Measurements from ENCODE around the gene TTL.
A peak's percentile ranks its signal among the peaks of the same experiment; 100 is the strongest.
"Not testable (repeated sequence)": the region's sequence is repeated elsewhere in the genome, so short reads cannot be mapped to it uniquely, and the experiment has no call there.

TTL gene

DNA sequence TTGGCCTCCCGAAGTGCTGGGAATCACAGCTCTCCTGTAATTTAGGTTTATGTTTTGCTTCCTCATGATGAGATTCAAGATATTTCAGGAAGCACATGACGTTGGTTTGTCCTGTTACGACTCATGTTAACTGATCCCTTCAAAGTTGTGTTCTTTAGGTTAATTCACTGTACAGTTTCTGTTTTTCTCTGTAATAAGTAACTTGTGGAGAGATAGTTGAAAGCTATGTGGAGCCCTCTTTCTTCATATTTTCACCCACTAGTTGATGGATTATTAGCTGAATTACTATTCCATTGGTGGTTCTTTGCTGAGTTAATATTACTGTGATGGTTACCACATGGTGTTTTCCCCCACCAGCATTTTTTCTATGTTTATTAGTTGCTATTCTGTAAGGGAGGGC is 84.1 kb downstream of the TTL start:
- Mint-ChIP-seq H3K4me3 (no peak overlapping the region), H3K4me1 (no peaks in the 10 kb centered on the region), H3K9me3 (no peaks in the 10 kb centered on the region), H3K36me3 (ENCODE audit: low read depth) (peaks cover 80% of the 10 kb centered on the region), H3K27ac (peak overlapping the region; percentile 44), H3K27me3 (no peaks in the 10 kb centered on the region)
- ATAC-seq, result no peak
- no peak for DNase-seq

DNA sequence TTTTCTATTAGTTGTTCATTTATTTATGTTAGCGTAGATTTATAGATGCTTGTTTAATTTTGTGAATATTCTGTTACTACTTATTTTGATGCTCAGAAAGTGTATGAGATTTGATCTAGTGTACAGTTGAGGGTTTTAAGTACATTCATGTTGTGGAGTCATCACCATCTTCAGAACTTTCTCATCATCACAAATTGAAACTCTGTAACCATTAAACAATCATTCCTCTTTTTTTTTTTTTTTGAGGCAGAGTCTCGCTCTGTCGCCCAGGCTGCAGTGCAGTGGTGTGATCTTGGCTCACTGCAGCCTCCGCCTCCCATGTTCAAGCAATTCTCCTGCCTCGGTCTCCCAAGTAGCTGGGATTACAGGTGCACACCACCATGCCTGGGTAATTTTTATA is 84.6 kb downstream of the TTL start:
- not testable (repeated sequence) for DNase-seq, H3K4me1 Mint-ChIP-seq, H3K27ac Mint-ChIP-seq, H3K27me3 Mint-ChIP-seq, H3K9me3 Mint-ChIP-seq, ATAC-seq, H3K4me3 Mint-ChIP-seq
- H3K36me3 Mint-ChIP-seq (ENCODE audit: low read depth), result peaks cover 80% of the 10 kb centered on the region

DNA sequence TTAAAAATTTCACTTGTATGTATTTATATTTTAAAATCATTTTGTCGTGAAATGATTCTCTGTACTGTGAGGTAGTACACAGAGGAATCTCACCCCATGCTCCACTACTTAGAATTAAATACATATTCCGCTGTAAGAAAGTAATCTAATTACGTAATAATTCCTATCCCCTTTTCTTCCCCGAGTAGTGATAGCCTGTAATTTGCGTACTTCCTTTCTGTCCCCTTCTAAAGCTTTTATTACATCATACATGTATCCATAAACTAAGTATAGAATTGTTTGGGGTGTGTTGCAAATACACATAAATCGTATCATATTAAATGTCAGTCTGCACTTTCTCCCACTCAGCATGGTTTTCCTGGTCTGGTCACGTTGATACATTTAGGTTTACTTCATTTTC is 90.0 kb downstream of the TTL start:
- Mint-ChIP-seq H3K27me3 (no peaks in the 10 kb centered on the region), H3K4me3 (no peak overlapping the region), H3K27ac (no peak overlapping the region), H3K9me3 (no peaks in the 10 kb centered on the region), H3K36me3 (ENCODE audit: low read depth) (peaks cover 80% of the 10 kb centered on the region), H3K4me1 (no peaks in the 10 kb centered on the region)
- no peak for ATAC-seq
- DNase-seq, result no peak

DNA sequence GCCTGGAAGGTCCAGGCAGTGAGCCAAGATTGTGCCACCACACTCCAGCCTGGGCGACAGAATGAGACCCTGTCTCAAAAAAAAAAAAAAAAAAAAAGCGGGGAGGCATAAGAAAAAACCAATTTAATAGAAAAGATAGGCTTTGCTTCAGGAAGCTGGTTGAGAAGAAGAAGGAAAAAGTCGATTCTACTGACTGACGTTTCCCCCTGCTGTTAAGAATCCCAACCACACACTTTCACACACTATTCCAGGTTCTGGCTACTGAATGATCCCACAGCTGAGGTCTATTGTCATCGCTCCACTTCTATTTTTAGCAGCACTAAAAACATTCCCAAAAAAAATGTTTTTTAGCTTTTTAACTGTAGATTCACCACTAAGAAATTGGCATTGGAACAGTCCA is 95.8 kb downstream of the TTL start:
- peaks cover 37% of the 10 kb centered on the region for H3K36me3 Mint-ChIP-seq (ENCODE audit: low read depth)
- no peak for ATAC-seq
- no peak overlapping the region for H3K4me3 Mint-ChIP-seq
- H3K4me1 Mint-ChIP-seq, result peaks cover 11% of the 10 kb centered on the region
- H3K9me3 Mint-ChIP-seq, result no peaks in the 10 kb centered on the region
- no peak for DNase-seq
- H3K27me3 Mint-ChIP-seq, result no peaks in the 10 kb centered on the region
- H3K27ac Mint-ChIP-seq, result no peak overlapping the region

DNA sequence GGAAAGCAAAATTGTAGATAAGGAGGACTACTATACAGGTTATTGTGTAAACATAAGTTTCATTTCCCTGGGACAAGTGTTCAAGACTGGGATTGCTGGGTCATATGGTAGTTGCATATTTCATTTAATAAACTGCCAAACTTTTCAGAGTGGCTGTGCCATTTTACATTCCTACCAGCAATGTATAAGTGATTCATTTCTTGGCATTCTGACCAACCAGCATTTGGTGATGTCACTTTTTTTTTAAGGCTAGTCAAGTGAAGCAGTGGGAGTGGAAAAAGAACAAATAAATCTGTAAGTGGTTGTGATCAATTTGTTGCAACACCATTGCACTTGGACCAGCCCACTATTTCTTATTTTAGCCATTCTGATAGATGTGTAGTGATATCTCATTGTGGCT is 97.3 kb downstream of the TTL start:
- no peak overlapping the region for H3K27ac Mint-ChIP-seq
- no peak overlapping the region for H3K4me3 Mint-ChIP-seq
- no peak for DNase-seq
- peaks cover 24% of the 10 kb centered on the region for H3K4me1 Mint-ChIP-seq
- peaks cover 34% of the 10 kb centered on the region for H3K36me3 Mint-ChIP-seq (ENCODE audit: low read depth)
- no peaks in the 10 kb centered on the region for H3K27me3 Mint-ChIP-seq
- no peaks in the 10 kb centered on the region for H3K9me3 Mint-ChIP-seq
- no peak for ATAC-seq

DNA sequence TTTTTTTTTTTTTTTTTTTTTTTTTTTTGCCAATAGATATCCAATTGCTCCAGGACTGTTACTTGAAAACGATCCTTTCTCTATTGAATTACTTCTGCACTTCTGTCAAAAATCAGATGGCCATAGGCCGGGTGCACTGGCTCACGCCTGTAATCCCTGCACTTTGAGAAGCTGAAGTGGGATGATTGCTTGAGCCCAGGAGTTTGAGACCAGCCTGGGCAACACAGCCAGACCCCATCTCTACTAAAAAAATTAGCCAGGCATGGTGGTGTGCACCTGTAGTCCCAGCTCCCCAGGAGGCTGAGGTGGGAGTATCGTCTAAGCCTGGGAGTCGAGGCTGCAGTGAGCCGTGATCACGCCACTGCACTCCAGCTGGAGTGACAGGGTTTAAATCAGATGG is 98.1 kb downstream of the TTL start:
- Mint-ChIP-seq H3K27ac (no peak overlapping the region), H3K4me1 (peaks cover 29% of the 10 kb centered on the region), H3K27me3 (no peaks in the 10 kb centered on the region), H3K36me3 (ENCODE audit: low read depth) (peaks cover 29% of the 10 kb centered on the region), H3K9me3 (no peaks in the 10 kb centered on the region), H3K4me3 (no peak overlapping the region)
- DNase-seq, result no peak
- no peak for ATAC-seq

DNA sequence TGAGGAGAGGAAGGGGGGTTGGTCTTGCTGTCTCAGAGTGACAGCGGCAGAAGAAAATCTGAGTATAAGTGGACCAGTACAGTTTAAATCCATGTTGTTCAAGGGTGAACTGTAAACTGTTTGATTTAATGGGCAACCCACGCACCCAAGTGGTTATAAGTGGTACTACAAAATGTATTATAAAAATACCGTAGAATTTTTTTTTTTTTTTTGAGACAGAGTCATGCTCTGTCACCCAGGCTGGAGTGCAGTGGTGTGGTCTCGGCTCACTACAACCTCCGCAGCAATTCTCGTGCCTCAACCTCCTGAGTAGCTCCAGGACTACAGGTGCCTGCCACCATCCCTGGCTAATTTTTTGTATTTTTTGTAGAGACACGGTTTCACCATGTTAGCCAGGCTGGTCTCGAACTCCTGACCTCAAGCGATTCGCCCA is 100.4 kb downstream of the TTL start:
- DNase-seq (peak; percentile 21), ATAC-seq (peak; percentile 4)
- peak overlapping the region; percentile 51 for H3K4me3 Mint-ChIP-seq
- peaks cover 23% of the 10 kb centered on the region for H3K36me3 Mint-ChIP-seq (ENCODE audit: low read depth)
- H3K4me1 Mint-ChIP-seq, result peaks cover 45% of the 10 kb centered on the region
- no peak overlapping the region for H3K27ac Mint-ChIP-seq
- H3K27me3 Mint-ChIP-seq, result no peaks in the 10 kb centered on the region
- H3K9me3 Mint-ChIP-seq, result no peaks in the 10 kb centered on the region

DNA sequence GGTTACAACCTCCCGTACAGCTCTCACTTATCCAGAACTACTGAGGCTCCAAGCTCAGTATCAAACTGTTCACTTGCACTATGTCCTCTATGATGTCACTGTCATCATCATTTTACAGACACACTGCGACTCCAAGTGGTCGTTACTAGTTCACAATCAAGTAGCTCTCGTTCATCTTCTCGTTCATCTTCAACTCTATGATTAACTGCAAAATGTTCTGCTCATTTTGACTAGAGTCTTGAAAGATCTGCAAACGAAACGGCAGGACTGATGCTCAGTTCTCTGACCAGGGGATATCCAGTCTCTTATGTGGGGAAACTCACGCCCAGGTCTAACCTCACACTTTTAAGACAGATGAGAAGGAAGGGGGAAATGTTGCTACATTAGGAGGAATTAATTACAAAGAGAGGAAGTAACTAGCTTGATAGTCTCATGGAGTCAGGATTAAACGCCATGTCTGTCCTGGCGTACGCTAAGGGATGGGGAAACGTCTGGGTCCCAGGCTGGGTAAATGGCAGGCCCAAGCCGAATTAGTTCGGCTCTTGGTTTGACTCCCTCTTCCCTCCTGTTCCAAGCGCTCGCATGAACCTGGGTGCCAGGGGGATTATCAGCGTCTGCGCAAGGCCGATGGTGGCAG is 101.7 kb downstream of the TTL start:
- DNase-seq (no peak), ATAC-seq (no peak)
- H3K4me1 Mint-ChIP-seq, result peaks cover 45% of the 10 kb centered on the region
- no peaks in the 10 kb centered on the region for H3K27me3 Mint-ChIP-seq
- H3K36me3 Mint-ChIP-seq (ENCODE audit: low read depth), result peaks cover 22% of the 10 kb centered on the region
- H3K4me3 Mint-ChIP-seq, result peak overlapping the region; percentile 96
- H3K9me3 Mint-ChIP-seq, result no peaks in the 10 kb centered on the region
- H3K27ac Mint-ChIP-seq, result peak overlapping the region; percentile 98

DNA sequence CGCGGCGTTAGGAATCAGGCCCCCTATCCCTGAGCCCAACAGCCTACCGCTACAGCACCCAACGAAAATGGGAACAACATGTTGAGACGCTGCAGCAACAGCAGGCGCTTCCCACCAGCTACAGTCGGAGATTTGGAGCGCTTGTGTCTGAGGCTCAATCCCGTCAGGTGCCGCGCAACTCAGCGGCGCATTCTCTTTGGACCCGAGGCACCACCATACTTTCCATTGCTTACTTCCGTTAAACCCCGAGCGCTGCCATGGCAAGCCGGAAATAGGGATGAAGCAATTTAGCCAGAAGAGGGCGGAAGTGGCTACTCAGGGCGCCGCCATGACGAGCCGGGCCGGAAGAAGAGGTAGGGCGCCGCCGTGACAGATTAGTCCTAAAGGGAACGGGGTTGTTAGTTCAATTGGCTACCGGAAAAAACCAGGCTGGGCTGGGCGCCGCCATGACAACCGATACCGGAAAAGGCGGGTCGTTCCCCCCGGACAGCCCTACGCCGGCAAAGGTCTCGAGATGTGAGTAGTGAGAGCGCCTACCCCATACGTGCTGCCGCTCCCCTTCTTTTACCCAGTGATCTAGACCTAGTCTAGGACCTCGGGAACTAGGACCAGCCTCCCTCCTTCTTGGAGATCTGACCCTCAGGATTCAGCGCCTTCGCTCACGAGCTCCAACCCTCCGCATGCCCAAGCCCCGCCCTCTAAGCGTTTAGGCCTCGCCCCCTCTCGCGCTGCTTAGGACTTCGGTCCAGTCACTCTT is 102.4 kb downstream of the TTL start, which contains the start of gene CHCHD5:
Gene CHCHD5, plus strand, starts transcription at position 476 of the 757 bp plus-strand sequence. Its CDS starts 39 bp downstream, at position 515.
- H3K27me3 Mint-ChIP-seq, result no peaks in the 10 kb centered on the region
- peak within 1 kb of the TSS; percentile 96 for H3K4me3 Mint-ChIP-seq
- H3K36me3 Mint-ChIP-seq (ENCODE audit: low read depth), result peaks cover 23% of the 10 kb centered on the region
- H3K27ac Mint-ChIP-seq, result peak within 1 kb of the TSS; percentile 98
- H3K4me1 Mint-ChIP-seq, result peaks cover 42% of the 10 kb centered on the region
- H3K9me3 Mint-ChIP-seq, result no peaks in the 10 kb centered on the region
- DNase-seq (peak; percentile 91), ATAC-seq (peak; percentile 91)

DNA sequence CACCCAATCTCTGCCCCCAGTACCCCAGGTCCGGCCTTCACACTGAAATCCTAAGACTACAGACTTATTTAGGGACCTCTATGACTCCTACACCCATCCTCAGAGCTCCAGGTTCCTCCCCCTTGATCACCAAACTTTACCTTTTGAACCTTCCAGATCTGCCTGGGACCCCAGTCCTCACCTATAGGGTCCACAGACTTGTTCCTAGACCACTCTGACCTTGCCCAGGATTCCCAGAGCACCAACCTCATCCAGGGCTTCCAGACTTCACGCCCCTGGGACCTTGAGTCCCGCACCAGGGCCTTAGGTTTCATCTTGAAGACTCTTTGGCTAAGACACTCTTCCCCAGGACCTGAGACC is 102.9 kb downstream of the TTL start:
- Mint-ChIP-seq H3K4me1 (peaks cover 38% of the 10 kb centered on the region), H3K36me3 (ENCODE audit: low read depth) (peaks cover 25% of the 10 kb centered on the region), H3K27ac (peak overlapping the region; percentile 98), H3K27me3 (no peaks in the 10 kb centered on the region), H3K4me3 (peak overlapping the region; percentile 96), H3K9me3 (no peaks in the 10 kb centered on the region)
- no peak for ATAC-seq
- no peak for DNase-seq

DNA sequence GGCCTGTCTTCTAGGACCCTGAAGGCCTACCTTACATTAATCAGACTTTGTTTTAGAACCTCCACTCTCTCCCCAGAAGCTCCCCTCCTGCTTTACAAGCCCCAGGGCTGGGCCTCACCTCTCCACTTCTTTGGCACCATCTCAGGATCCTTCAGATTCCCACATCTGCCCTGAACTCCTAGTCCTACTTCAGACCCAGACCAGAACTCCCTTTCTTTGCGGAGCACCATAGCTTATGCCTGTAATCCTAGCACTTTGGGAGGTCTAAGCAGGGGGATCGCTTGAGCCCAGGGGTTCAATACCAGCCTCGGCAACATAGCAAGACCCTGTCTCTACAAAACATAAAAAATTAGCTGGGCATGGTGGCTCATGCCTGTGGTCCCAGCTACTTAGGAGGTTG is 103.4 kb downstream of the TTL start:
- no peak for ATAC-seq
- DNase-seq, result no peak
- Mint-ChIP-seq H3K27me3 (no peaks in the 10 kb centered on the region), H3K36me3 (ENCODE audit: low read depth) (peaks cover 25% of the 10 kb centered on the region), H3K27ac (peak overlapping the region; percentile 98), H3K9me3 (no peaks in the 10 kb centered on the region), H3K4me1 (peaks cover 38% of the 10 kb centered on the region), H3K4me3 (peak overlapping the region; percentile 96)

DNA sequence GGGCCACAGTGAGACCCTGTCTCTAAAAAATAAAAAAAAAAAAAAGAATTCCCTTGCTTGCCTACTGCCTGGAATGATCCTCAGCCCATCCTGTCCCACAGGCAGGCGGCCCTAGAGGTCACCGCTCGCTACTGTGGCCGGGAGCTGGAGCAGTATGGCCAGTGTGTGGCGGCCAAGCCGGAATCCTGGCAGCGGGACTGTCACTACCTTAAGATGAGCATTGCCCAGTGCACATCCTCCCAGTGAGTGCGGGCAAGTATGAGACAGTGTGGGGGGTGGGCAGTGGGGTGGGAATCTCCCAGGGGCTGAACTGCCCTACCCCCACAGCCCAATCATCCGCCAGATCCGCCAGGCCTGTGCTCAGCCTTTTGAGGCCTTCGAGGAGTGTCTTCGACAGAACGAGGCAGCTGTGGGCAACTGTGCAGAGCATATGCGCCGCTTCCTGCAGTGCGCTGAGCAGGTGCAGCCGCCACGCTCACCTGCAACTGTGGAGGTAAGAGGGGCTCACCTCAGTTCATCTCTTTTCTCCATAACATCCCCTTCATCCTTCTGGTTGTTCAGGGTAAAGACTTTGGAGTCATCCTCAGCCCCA is 104.0 kb downstream of the TTL start:
- Mint-ChIP-seq H3K4me3 (peak overlapping the region; percentile 96), H3K9me3 (no peaks in the 10 kb centered on the region), H3K36me3 (ENCODE audit: low read depth) (peaks cover 25% of the 10 kb centered on the region), H3K4me1 (peaks cover 38% of the 10 kb centered on the region), H3K27ac (no peak overlapping the region), H3K27me3 (no peaks in the 10 kb centered on the region)
- no peak for ATAC-seq
- no peak for DNase-seq

DNA sequence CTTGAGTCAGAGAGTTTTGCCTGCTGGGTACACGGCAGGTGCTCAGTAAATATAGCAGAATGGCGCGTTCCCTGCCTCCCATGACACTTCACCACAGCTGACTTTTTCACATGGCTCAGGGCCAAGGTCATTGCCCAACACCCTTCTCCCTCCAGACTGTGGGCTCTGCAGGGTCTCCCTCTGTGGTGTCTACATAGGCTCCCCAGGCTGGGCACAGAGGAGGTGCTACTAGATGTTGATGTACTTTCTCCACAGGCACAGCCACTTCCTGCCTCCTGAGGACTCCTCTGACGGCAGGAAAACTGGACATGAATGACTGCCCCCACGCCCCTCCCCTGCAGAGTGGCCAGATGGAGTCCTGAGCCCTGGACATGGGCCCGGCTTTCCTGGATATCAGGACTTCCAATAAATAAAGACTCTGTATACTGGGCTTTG is 106.7 kb downstream of the TTL start:
- Mint-ChIP-seq H3K27ac (no peak overlapping the region), H3K4me3 (no peak overlapping the region), H3K36me3 (ENCODE audit: low read depth) (peaks cover 21% of the 10 kb centered on the region), H3K9me3 (no peaks in the 10 kb centered on the region), H3K4me1 (peaks cover 25% of the 10 kb centered on the region), H3K27me3 (no peaks in the 10 kb centered on the region)
- DNase-seq (no peak), ATAC-seq (no peak)
